ENCODE measurements around the gene ZNF776.
A peak's percentile ranks its signal among the peaks of the same experiment; 100 is the strongest.
"Not testable (repeated sequence)": the region's sequence is repeated elsewhere in the genome, so short reads cannot be mapped to it uniquely, and the experiment has no call there.

The ZNF776 gene

DNA sequence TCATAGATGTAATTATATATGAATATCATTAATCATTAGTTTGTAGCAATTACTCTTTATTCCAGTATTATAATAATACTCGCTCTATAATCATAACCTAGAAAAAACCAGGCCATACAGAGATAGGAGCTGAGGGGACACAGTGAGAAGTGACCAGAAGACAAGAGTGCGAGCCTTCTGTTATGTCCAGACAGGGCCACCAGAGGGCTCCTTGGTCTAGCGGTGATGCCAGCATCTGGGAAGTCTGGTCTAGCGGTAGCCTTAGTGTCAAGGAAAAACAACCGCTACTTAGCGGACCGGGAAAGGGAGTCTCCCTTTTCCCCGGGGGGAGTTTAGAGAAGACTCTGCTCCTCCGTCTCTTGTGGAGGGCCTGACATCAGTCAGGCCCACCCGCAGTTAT lies 8.3 kb upstream of the ZNF776 start:
- not testable (repeated sequence) for H2AFZ ChIP-seq (ENCODE audit: low read length); H3F3A ChIP-seq (ENCODE audit: low read depth)
- TF ChIP-seq, protein P1, sequence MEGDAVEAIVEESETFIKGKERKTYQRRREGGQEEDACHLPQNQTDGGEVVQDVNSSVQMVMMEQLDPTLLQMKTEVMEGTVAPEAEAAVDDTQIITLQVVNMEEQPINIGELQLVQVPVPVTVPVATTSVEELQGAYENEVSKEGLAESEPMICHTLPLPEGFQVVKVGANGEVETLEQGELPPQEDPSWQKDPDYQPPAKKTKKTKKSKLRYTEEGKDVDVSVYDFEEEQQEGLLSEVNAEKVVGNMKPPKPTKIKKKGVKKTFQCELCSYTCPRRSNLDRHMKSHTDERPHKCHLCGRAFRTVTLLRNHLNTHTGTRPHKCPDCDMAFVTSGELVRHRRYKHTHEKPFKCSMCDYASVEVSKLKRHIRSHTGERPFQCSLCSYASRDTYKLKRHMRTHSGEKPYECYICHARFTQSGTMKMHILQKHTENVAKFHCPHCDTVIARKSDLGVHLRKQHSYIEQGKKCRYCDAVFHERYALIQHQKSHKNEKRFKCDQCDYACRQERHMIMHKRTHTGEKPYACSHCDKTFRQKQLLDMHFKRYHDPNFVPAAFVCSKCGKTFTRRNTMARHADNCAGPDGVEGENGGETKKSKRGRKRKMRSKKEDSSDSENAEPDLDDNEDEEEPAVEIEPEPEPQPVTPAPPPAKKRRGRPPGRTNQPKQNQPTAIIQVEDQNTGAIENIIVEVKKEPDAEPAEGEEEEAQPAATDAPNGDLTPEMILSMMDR (conservative IDR thresholded peaks at IDR 0.05; ENCODE audit: low read length): peak; percentile 38

DNA sequence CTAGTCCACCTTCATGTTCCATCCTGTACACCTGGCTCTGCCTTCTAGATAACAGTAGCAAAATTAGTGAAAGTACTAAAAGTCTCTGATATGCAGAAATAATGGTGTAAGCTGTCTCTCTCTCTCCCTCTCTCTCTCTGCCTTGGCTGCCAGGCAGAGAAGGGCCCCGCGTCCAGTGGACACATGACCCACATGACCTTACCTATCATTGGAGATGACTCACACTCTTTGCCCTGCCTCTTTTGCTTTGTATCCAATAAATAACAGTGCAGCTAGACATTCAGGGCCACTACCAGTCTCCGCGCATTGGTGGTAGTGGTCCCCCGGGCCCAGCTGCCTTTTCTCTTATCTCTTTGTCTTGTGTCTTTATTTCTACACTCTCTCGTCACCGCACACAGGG lies 7.8 kb upstream of the ZNF776 start:
- not testable (repeated sequence) for H3K9me3 ChIP-seq (ENCODE audit: insufficient read depth, low read depth, low read length); H2AFZ ChIP-seq (ENCODE audit: low read length); H3K36me3 ChIP-seq (ENCODE audit: insufficient read depth, low read length); H3K4me2 ChIP-seq (ENCODE audit: low read depth, low read length, poor library complexity, severe bottlenecking); H3K27me3 ChIP-seq (ENCODE audit: insufficient read depth, low read length, poor library complexity, severe bottlenecking); H3K4me3 ChIP-seq (ENCODE audit: low read length, poor library complexity, severe bottlenecking); H4K20me1 ChIP-seq (ENCODE audit: insufficient read depth, low read length, poor library complexity, severe bottlenecking); H3K4me1 ChIP-seq (ENCODE audit: insufficient read depth, low read length, poor library complexity, severe bottlenecking); H3F3A ChIP-seq (ENCODE audit: low read depth); H3K79me2 ChIP-seq (ENCODE audit: insufficient read depth, low read length); H3K9me2 ChIP-seq (replicated peaks; ENCODE audit: low read depth, low read length); H3K9ac ChIP-seq (ENCODE audit: low read depth, low read length, poor library complexity, severe bottlenecking)

More for the DNA sequence above, 8.3 kb upstream of the ZNF776 start:
- not testable (repeated sequence) for H3K4me3 ChIP-seq (ENCODE audit: low read length, poor library complexity, severe bottlenecking); H3K36me3 ChIP-seq (ENCODE audit: insufficient read depth, low read length); H3K9ac ChIP-seq (ENCODE audit: low read depth, low read length, poor library complexity, severe bottlenecking); H3K4me2 ChIP-seq (ENCODE audit: low read depth, low read length, poor library complexity, severe bottlenecking); H3K4me1 ChIP-seq (ENCODE audit: insufficient read depth, low read length, poor library complexity, severe bottlenecking); H3K9me3 ChIP-seq (ENCODE audit: insufficient read depth, low read depth, low read length); H4K20me1 ChIP-seq (ENCODE audit: insufficient read depth, low read length, poor library complexity, severe bottlenecking); H3K27me3 ChIP-seq (ENCODE audit: insufficient read depth, low read length, poor library complexity, severe bottlenecking); H3K9me2 ChIP-seq (replicated peaks; ENCODE audit: low read depth, low read length); H3K79me2 ChIP-seq (ENCODE audit: insufficient read depth, low read length)

DNA sequence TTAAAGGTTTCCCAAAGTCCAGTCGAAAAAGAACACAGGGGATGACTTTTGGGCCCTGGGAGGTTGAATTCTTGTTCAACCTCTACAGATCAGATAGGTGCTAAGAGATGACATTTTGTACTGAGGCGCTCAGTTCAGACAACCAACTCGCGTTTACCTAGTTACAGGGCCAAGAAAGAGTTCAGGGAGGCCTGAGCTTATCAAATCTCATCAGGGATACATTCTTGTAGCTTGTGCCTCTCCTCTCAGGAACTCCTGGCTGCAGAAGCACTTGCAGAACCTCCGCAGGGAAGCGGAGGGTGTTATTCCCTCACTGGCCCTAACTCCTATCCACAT lies 825 bp downstream of the ZNF776 start:
- H3K36me3 ChIP-seq (ENCODE audit: insufficient read depth, low read length): peaks cover 20% of the 10 kb centered on the region; the same call in 1 of the 2 replicates
- peak overlapping the region; percentile 91 for H3K4me3 ChIP-seq (ENCODE audit: low read length, poor library complexity, severe bottlenecking)
- peaks cover 44% of the 10 kb centered on the region for H3K79me2 ChIP-seq (ENCODE audit: insufficient read depth, low read length)
- TF ChIP-seq EZH2phosphoT487 (IDR thresholded peaks at IDR 0.05; ENCODE audit: borderline replicate concordance): no peak
- TF ChIP-seq, protein P1 (conservative IDR thresholded peaks at IDR 0.05; ENCODE audit: low read length): no peak
- no peaks in the 10 kb centered on the region for H3K9me2 ChIP-seq (replicated peaks; ENCODE audit: low read depth, low read length)
- H3K9me3 ChIP-seq (ENCODE audit: insufficient read depth, low read depth, low read length): peaks cover 8% of the 10 kb centered on the region; the same call in 1 of the 2 replicates
- peaks cover 9% of the 10 kb centered on the region for H3K27me3 ChIP-seq (ENCODE audit: insufficient read depth, low read length, poor library complexity, severe bottlenecking)
- H3F3A ChIP-seq (ENCODE audit: low read depth): no peaks in the 10 kb centered on the region
- H3K4me2 ChIP-seq (ENCODE audit: low read depth, low read length, poor library complexity, severe bottlenecking): peak overlapping the region; percentile 91
- 0 out of 2 replicates have a peak overlapping the region, but pooled peaks have one; percentile 87 for H2AFZ ChIP-seq (ENCODE audit: low read length)
- peaks cover 19% of the 10 kb centered on the region for H3K4me1 ChIP-seq (ENCODE audit: insufficient read depth, low read length, poor library complexity, severe bottlenecking)
- H3K9ac ChIP-seq (ENCODE audit: low read depth, low read length, poor library complexity, severe bottlenecking): peak overlapping the region; percentile 91
- H4K20me1 ChIP-seq (ENCODE audit: insufficient read depth, low read length, poor library complexity, severe bottlenecking): peaks cover 4% of the 10 kb centered on the region

GRCh38 chr19:57748029-57748428 lies 1.4 kb downstream of the ZNF776 start:
- Histone ChIP-seq H4K20me1 (ENCODE audit: insufficient read depth, low read length, poor library complexity, severe bottlenecking) (peaks cover 4% of the 10 kb centered on the region), H3K9me3 (ENCODE audit: insufficient read depth, low read depth, low read length) (peaks cover 11% of the 10 kb centered on the region; the same call in 1 of the 2 replicates), H3K4me3 (ENCODE audit: low read length, poor library complexity, severe bottlenecking) (peak overlapping the region; percentile 91), H3K27me3 (ENCODE audit: insufficient read depth, low read length, poor library complexity, severe bottlenecking) (peaks cover 9% of the 10 kb centered on the region), H3K9me2 (replicated peaks; ENCODE audit: low read depth, low read length) (no peaks in the 10 kb centered on the region), H3K36me3 (ENCODE audit: insufficient read depth, low read length) (peaks cover 26% of the 10 kb centered on the region), H3K9ac (ENCODE audit: low read depth, low read length, poor library complexity, severe bottlenecking) (peak overlapping the region; percentile 91), H3K4me2 (ENCODE audit: low read depth, low read length, poor library complexity, severe bottlenecking) (peak overlapping the region; percentile 91), H2AFZ (ENCODE audit: low read length) (no peak overlapping the region), H3K4me1 (ENCODE audit: insufficient read depth, low read length, poor library complexity, severe bottlenecking) (peaks cover 19% of the 10 kb centered on the region), H3F3A (ENCODE audit: low read depth) (no peaks in the 10 kb centered on the region), H3K79me2 (ENCODE audit: insufficient read depth, low read length) (peaks cover 44% of the 10 kb centered on the region)
- TF ChIP-seq, protein P1 (conservative IDR thresholded peaks at IDR 0.05; ENCODE audit: low read length): no peak
- TF ChIP-seq EZH2phosphoT487 (IDR thresholded peaks at IDR 0.05; ENCODE audit: borderline replicate concordance): no peak
